HepG2 (cell line): ENCODE data around the gene REPIN1. TPM values are rescaled to one million over a fixed set of nuclear protein-coding genes. Genes with fewer than 3 reads are reported as not detected.
A peak's percentile ranks its signal among the peaks of the same experiment; 100 is the strongest.

Source experiments
- ARNT2 ChIP-seq: sonication (generic); formaldehyde crosslinking; IDR thresholded peaks from 2 replicates; pipeline ENCODE4 v1.8.0; 2022; ENCODE audit warnings: mild to moderate bottlenecking, low read depth, missing genetic modification reagents, moderate library complexity
- DMTF1 ChIP-seq: sonication (generic); formaldehyde crosslinking; IDR thresholded peaks from 2 replicates; pipeline ENCODE4 v1.4.0; 2020; ENCODE audit warnings: mild to moderate bottlenecking, missing genetic modification reagents
- ESRRA ChIP-seq: sonication (generic); formaldehyde crosslinking; IDR thresholded peaks from 2 replicates; pipeline ENCODE4 v1.5.1; 2020; ENCODE audit warnings: mild to moderate bottlenecking, low read depth, missing genetic modification reagents
- ETS1 ChIP-seq: sonication (generic); formaldehyde crosslinking; IDR thresholded peaks from 2 replicates; pipeline ENCODE4 v1.4.0; 2020; ENCODE audit warnings: missing genetic modification reagents
- HMG20A ChIP-seq: IDR thresholded peaks from 2 replicates; pipeline ENCODE4 v1.6.1; 2016; ENCODE audit warnings: borderline replicate concordance
- NR2F1 ChIP-seq, 2 experiments: fragments of 450-650 bp in 1 of 2; formaldehyde crosslinking in 1 of 2; IDR thresholded peaks; 2 replicates each; pipeline versions ENCODE4 v1.5.0 to v1.6.1; 2016 to 2020; ENCODE audit warnings: mild to moderate bottlenecking in 1 of 2, missing compliant biosample characterization in 1 of 2, missing genetic modification reagents in 1 of 2, moderate library complexity in 1 of 2
- RNF2 ChIP-seq: fragments of 450-650 bp; conservative IDR thresholded peaks from 2 replicates; pipeline ENCODE4 v1.6.1; 2016; ENCODE audit warnings: low read depth
- SNAPC5 ChIP-seq: sonication (generic); formaldehyde crosslinking; IDR thresholded peaks from 2 replicates; pipeline ENCODE4 v1.8.1; 2023; ENCODE audit warnings: mild to moderate bottlenecking, missing genetic modification reagents, borderline replicate concordance
- SOX5 ChIP-seq: IDR thresholded peaks from 2 replicates; pipeline ENCODE4 v1.6.1; 2016; ENCODE audit warnings: borderline replicate concordance
- YEATS2 ChIP-seq: sonication (generic); formaldehyde crosslinking; IDR thresholded peaks from 2 replicates; pipeline ENCODE4 v1.4.0; 2020; ENCODE audit warnings: missing genetic modification reagents, borderline replicate concordance
- ZFX ChIP-seq: sonication (generic); formaldehyde crosslinking; IDR thresholded peaks from 2 replicates; pipeline ENCODE4 v1.4.0; 2020; ENCODE audit warnings: mild to moderate bottlenecking, low read depth, missing genetic modification reagents, moderate library complexity
- ZNF224 ChIP-seq: sonication (generic); formaldehyde crosslinking; IDR thresholded peaks from 2 replicates; pipeline ENCODE4 v1.5.0; 2020; ENCODE audit warnings: mild to moderate bottlenecking, missing genetic modification reagents
- ZNF232 ChIP-seq: sonication (generic); formaldehyde crosslinking; IDR thresholded peaks from 2 replicates; pipeline ENCODE4 v1.4.0; 2020; ENCODE audit warnings: missing genetic modification reagents, borderline replicate concordance
- ZNF280D ChIP-seq: sonication (generic); formaldehyde crosslinking; IDR thresholded peaks from 2 replicates; pipeline ENCODE4 v1.5.1; 2020; ENCODE audit warnings: mild to moderate bottlenecking, missing genetic modification reagents
- ZNF772 ChIP-seq: sonication (generic); formaldehyde crosslinking; IDR thresholded peaks from 2 replicates; pipeline ENCODE4 v1.5.0; 2020; ENCODE audit warnings: mild to moderate bottlenecking, missing genetic modification reagents
- ZNF839 ChIP-seq: sonication (generic); formaldehyde crosslinking; IDR thresholded peaks from 2 replicates; pipeline ENCODE4 v1.4.0; 2020; ENCODE audit warnings: missing genetic modification reagents, mild to moderate bottlenecking, borderline replicate concordance
- ZSCAN21 ChIP-seq: sonication (generic); formaldehyde crosslinking; IDR thresholded peaks from 2 replicates; pipeline ENCODE4 v1.8.0; 2022; ENCODE audit warnings: mild to moderate bottlenecking, missing genetic modification reagents, moderate library complexity, borderline replicate concordance
- polyA plus RNA-seq, 8 experiments: library from polyadenylated mRNA; depleted of rRNA in 3 of 8; stranded (reverse) in 7 of 8; unstranded in 1 of 8; fragments of >200 nt; fragmentation: Illumina TruSeq in 4 of 8; extraction: Trizol in 4 of 8; gene quantifications; 2 replicates each; pipeline versions ENCODE4 v1.2.1 to v1.2.3, GENCODE V29; 2011 to 2016; ENCODE audit warnings: low read depth in 4 of 8, missing spikeins in 1 of 8, mixed read lengths in 1 of 8; ENCODE audit not compliant: insufficient read depth in 1 of 8
- total RNA-seq, 5 experiments: library from RNA; depleted of rRNA; stranded (reverse); fragments of >200 nt; fragmentation: Illumina TruSeq; extraction: Trizol; gene quantifications; 2 replicates each; pipeline ENCODE4 v1.2.3, GENCODE V29; 2016; ENCODE audit warnings: low read depth in 1 of 5
- TF ChIP-seq, protein P1 (sequence below): sonication (generic); formaldehyde crosslinking; IDR thresholded peaks from 2 replicates; pipeline ENCODE4 v1.4.0; 2020; ENCODE audit warnings: missing genetic modification reagents

The REPIN1 gene
- total and polyA plus RNA-seq, 2 of the 13 experiments (the other 11 are each of a cell fraction or from before 2014, with no cell fraction given): 69.9 to 108 TPM

DNA sequence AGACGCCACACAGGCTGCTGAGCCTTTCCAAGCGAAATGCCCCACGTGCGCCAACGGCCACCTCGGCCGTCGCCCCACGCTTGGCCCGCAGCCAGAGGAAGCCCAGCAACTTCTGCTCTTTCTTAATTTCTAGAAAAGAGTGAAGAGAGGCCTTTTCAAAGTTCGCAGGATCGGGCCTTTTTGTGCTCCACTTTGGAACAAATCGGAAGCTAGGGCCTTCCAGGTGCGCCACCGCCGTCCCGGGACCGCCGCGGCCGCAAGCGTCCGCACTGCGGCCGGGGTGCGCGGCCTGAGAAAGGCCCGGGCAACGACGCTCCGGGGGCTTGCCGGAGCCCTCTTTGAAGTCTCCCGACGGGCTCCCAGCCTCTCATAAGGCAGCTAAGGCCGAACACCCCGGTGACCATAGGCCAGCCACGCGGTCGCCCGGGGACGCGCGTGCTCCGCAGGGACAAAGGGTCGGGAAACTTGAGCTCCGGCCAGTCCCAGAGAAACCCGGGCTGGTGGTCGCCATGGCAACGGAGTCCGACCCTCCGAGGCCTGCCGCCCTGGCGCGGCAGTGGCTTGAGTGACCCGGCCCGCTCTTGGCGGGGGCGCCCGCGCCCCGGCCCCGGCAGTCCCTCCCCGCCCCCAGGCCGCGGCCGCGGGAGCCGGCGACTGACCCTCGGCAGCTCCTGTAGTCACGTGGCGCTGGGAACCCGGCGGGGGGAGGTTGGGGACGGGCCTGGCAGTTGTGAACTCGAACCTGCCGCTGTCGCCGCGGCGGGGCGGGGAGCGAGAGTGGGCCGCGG, at the start of gene REPIN1 (continued):
- TF ChIP-seq ETS1 (CRISPR knock-in tag) (peak; percentile 91; the same call in 1 of the 2 replicates), ARNT2 (peak; percentile 72), ZNF224 (peak; percentile 45; the same call in 1 of the 2 replicates), ZNF232 (peak; percentile 81), SOX5 (CRISPR knock-in tag) (no peak), ZNF280D (CRISPR knock-in tag) (no peak), ZNF772 (CRISPR knock-in tag) (peak; percentile 91), SNAPC5 (CRISPR knock-in tag) (0 out of 2 replicates have a peak, but pooled peaks have one; percentile 84), RNF2 (peak; percentile 96), YEATS2 (peak; percentile 44; the same call in 1 of the 2 replicates), NR2F1 (CRISPR knock-in tag; IDR thresholded peaks at IDR 0.05) (peak in 1 of 2 experiments; percentile 27; a peak in 1 of 4 replicates), ZNF839 (CRISPR knock-in tag) (peak; percentile 63; the same call in 1 of the 2 replicates), ZFX (CRISPR knock-in tag) (peak; percentile 95), HMG20A (CRISPR knock-in tag) (no peak), ZSCAN21 (CRISPR knock-in tag) (peak; percentile 53), ESRRA (CRISPR knock-in tag) (no peak; the same call in 1 of the 2 replicates), DMTF1 (no peak)
- TF ChIP-seq, protein P1, sequence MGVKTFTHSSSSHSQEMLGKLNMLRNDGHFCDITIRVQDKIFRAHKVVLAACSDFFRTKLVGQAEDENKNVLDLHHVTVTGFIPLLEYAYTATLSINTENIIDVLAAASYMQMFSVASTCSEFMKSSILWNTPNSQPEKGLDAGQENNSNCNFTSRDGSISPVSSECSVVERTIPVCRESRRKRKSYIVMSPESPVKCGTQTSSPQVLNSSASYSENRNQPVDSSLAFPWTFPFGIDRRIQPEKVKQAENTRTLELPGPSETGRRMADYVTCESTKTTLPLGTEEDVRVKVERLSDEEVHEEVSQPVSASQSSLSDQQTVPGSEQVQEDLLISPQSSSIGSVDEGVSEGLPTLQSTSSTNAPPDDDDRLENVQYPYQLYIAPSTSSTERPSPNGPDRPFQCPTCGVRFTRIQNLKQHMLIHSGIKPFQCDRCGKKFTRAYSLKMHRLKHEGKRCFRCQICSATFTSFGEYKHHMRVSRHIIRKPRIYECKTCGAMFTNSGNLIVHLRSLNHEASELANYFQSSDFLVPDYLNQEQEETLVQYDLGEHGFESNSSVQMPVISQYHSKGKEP (CRISPR knock-in tag): no peak; the same call in 1 of the 2 replicates
